ENCODE data around the gene SEC14L5. TPM values are rescaled to one million over a fixed set of nuclear protein-coding genes. Genes with fewer than 3 reads are reported as not detected.
"Not testable (repeated sequence)": the region's sequence is repeated elsewhere in the genome, so short reads cannot be mapped to it uniquely, and the experiment has no call there.

SEC14L5 gene
- total and polyA plus RNA-seq, 2 experiments from 2014 or later: 2.6 to 5.9 TPM

DNA sequence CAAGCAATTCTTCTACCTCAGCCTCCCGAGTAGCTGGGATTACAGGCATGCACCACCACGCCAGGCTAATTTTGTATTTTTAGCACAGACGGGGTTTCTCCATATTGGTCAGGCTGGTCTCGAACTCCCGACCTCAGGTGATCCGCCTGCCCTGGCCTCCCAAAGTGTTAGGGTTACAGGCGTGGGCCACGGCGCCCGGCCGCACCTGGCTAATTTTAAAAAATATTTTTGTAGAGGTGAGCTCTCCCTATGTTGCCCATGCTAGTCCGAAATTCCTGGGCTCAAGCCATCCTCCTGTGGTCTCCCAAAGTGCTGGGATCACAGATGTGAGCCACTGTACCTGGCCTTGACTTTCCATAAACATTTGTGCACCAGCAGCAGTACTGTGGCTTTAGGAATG, 10.1 kb downstream of the SEC14L5 start:
- peak overlapping the region; percentile 34 for H3K4me2 ChIP-seq
- H3F3A ChIP-seq (replicated peaks; ENCODE audit: low read depth): peaks cover 19% of the 10 kb centered on the region
- DNase-seq (ENCODE audit: low spot score); H3K4me3 Mint-ChIP-seq; H3K79me2 ChIP-seq (replicated peaks; ENCODE audit: insufficient read depth); H3K9me3 Mint-ChIP-seq; H3K9me2 ChIP-seq (ENCODE audit: insufficient read depth); H3K27me3 ChIP-seq (ENCODE audit: insufficient read depth); H4K20me1 ChIP-seq (replicated peaks; ENCODE audit: insufficient read depth); H3K36me3 Mint-ChIP-seq (ENCODE audit: low read depth); H3K36me3 ChIP-seq (ENCODE audit: insufficient read depth): not testable (repeated sequence)
- peak overlapping the region; percentile 78 for H3K27ac ChIP-seq (ENCODE audit: low read depth)
- H3K4me1 Mint-ChIP-seq: peaks cover 28% of the 10 kb centered on the region
- H3K4me3 ChIP-seq: peak overlapping the region; percentile 8
- peak overlapping the region; percentile 94 for H3K27ac Mint-ChIP-seq
- H2AFZ ChIP-seq: peak overlapping the region; percentile 70
- peaks cover 16% of the 10 kb centered on the region for H3K27me3 Mint-ChIP-seq (ENCODE audit: insufficient read depth, low read depth, poor library complexity)
- ATAC-seq: peak; percentile 5; the same call in 2 of the 3 replicates
- H3K4me1 ChIP-seq (ENCODE audit: insufficient read depth): peaks cover 31% of the 10 kb centered on the region

GRCh38 chr16:4968879-4969483, 10.9 kb downstream of the SEC14L5 start:
- H3K4me1 ChIP-seq (ENCODE audit: insufficient read depth): peaks cover 31% of the 10 kb centered on the region
- ATAC-seq (peak; percentile 69), DNase-seq (ENCODE audit: low spot score) (peak; percentile 80)
- peak overlapping the region; percentile 70 for H2AFZ ChIP-seq
- no peaks in the 10 kb centered on the region for H3K27me3 ChIP-seq (ENCODE audit: insufficient read depth)
- Mint-ChIP-seq H3K27me3 (ENCODE audit: insufficient read depth, low read depth, poor library complexity) (peaks cover 18% of the 10 kb centered on the region), H3K27ac (peak overlapping the region; percentile 94), H3K36me3 (ENCODE audit: low read depth) (no peaks in the 10 kb centered on the region), H3K4me1 (peaks cover 30% of the 10 kb centered on the region), H3K4me3 (peak overlapping the region; percentile 40), H3K9me3 (no peaks in the 10 kb centered on the region)
- no peaks in the 10 kb centered on the region for H3K36me3 ChIP-seq (ENCODE audit: insufficient read depth)
- no peaks in the 10 kb centered on the region for H3K79me2 ChIP-seq (replicated peaks; ENCODE audit: insufficient read depth)
- peaks cover 19% of the 10 kb centered on the region for H3F3A ChIP-seq (replicated peaks; ENCODE audit: low read depth)
- no peaks in the 10 kb centered on the region for H4K20me1 ChIP-seq (replicated peaks; ENCODE audit: insufficient read depth)
- H3K4me3 ChIP-seq: peak overlapping the region; percentile 8
- H3K4me2 ChIP-seq: peak overlapping the region; percentile 34
- peak overlapping the region; percentile 78 for H3K27ac ChIP-seq (ENCODE audit: low read depth)
- H3K9me2 ChIP-seq (ENCODE audit: insufficient read depth): no peaks in the 10 kb centered on the region
- TF ChIP-seq CREB1 (CRISPR knock-in tag; IDR thresholded peaks at IDR 0.05; ENCODE audit: low read depth) (no peak), EZH2 (IDR thresholded peaks at IDR 0.05; ENCODE audit: low read depth, unreplicated experiment) (no peak), ZNF331 (CRISPR knock-in tag; IDR thresholded peaks at IDR 0.05; ENCODE audit: low read depth) (no peak), ZNF462 (CRISPR knock-in tag; IDR thresholded peaks at IDR 0.05) (no peak), STAT1 (IDR thresholded peaks at IDR 0.05; ENCODE audit: unreplicated experiment) (no peak), REST (IDR thresholded peaks at IDR 0.05; ENCODE audit: unreplicated experiment) (no peak), ZNF114 (CRISPR knock-in tag; IDR thresholded peaks at IDR 0.05) (no peak), EZH2phosphoT487 (IDR thresholded peaks at IDR 0.05; ENCODE audit: unreplicated experiment) (no peak), CTCF (conservative IDR thresholded peaks at IDR 0.05; ENCODE audit: low read depth in 2 of 2) (no peak), JUNB (IDR thresholded peaks at IDR 0.05; ENCODE audit: unreplicated experiment) (no peak)
